Uterus (tissue), 2 donors: ENCODE results near the gene TTLL7.

ENCODE experiments used
- POLR2A ChIP-seq, 2 donors: fragments of 450-650 bp; IDR thresholded peaks; one replicate each; pipeline ENCODE4 v1.6.1; 2016; ENCODE audit warnings: antibody characterized with exemption in 2 of 2, mild to moderate bottlenecking in 1 of 2, moderate library complexity in 1 of 2
- TF ChIP-seq, protein P1 (sequence below), 4 experiments: fragments of 200-600 bp in 2 of 4; fragments of 450-650 bp in 2 of 4; sonication (generic) in 2 of 4; IDR thresholded peaks; one replicate each; pipeline ENCODE4 v1.5.1; 2016 to 2019; ENCODE audit warnings: antibody characterized with exemption in 4 of 4, mild to moderate bottlenecking in 2 of 4, moderate library complexity in 1 of 4

DNA sequence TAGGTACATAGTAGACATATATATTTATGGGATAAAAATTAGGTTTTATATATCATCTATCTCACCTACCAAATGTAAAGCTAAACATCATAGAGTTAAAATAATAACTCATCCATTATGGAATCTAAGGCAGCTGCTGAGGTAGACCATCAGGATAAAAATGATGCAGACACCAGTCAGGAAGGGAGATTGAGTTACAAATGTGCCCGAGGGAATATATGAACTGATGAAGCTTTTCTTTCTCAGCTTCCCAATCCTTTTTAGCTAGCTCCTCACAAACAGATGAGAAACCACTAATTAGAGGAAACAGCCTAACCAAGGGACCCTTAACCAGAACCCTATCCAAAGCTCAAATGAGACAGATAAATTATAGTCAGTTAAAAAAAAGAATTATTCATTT, 20.9 kb downstream of the TTLL7 start:
- TF ChIP-seq, protein P1, sequence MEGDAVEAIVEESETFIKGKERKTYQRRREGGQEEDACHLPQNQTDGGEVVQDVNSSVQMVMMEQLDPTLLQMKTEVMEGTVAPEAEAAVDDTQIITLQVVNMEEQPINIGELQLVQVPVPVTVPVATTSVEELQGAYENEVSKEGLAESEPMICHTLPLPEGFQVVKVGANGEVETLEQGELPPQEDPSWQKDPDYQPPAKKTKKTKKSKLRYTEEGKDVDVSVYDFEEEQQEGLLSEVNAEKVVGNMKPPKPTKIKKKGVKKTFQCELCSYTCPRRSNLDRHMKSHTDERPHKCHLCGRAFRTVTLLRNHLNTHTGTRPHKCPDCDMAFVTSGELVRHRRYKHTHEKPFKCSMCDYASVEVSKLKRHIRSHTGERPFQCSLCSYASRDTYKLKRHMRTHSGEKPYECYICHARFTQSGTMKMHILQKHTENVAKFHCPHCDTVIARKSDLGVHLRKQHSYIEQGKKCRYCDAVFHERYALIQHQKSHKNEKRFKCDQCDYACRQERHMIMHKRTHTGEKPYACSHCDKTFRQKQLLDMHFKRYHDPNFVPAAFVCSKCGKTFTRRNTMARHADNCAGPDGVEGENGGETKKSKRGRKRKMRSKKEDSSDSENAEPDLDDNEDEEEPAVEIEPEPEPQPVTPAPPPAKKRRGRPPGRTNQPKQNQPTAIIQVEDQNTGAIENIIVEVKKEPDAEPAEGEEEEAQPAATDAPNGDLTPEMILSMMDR (IDR thresholded peaks at IDR 0.05) = no peak
- TF ChIP-seq POLR2A (IDR thresholded peaks at IDR 0.05) = no peak
